Loucy (cell line): ENCODE data around the gene CRHR1.

Experiments used
- EZH2phosphoT487 ChIP-seq: fragments of 200-600 bp; IDR thresholded peaks from 2 replicates; pipeline ENCODE4 v1.6.1; 2018; ENCODE audit warnings: antibody characterized with exemption, mild to moderate bottlenecking, moderate library complexity, borderline replicate concordance
- TF ChIP-seq, protein P1 (sequence below): fragments of 200-600 bp; sonication (generic); conservative IDR thresholded peaks from 2 replicates; pipeline ENCODE4 v1.5.1; 2014; ENCODE audit warnings: mild to moderate bottlenecking, antibody characterized with exemption, low read length

- TF ChIP-seq, protein P1, sequence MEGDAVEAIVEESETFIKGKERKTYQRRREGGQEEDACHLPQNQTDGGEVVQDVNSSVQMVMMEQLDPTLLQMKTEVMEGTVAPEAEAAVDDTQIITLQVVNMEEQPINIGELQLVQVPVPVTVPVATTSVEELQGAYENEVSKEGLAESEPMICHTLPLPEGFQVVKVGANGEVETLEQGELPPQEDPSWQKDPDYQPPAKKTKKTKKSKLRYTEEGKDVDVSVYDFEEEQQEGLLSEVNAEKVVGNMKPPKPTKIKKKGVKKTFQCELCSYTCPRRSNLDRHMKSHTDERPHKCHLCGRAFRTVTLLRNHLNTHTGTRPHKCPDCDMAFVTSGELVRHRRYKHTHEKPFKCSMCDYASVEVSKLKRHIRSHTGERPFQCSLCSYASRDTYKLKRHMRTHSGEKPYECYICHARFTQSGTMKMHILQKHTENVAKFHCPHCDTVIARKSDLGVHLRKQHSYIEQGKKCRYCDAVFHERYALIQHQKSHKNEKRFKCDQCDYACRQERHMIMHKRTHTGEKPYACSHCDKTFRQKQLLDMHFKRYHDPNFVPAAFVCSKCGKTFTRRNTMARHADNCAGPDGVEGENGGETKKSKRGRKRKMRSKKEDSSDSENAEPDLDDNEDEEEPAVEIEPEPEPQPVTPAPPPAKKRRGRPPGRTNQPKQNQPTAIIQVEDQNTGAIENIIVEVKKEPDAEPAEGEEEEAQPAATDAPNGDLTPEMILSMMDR, result peak; percentile 36; the same call in 1 of the 2 replicates
- no peak for TF ChIP-seq EZH2phosphoT487
Measured at GRCh38 chr17:45813048-45813725, 29.1 kb downstream of the CRHR1 start.
